Neural cell (in vitro differentiated cells): Measurements from ENCODE around the gene SIGLEC1. TPM values are rescaled to one million over a fixed set of nuclear protein-coding genes. Genes with fewer than 3 reads are reported as not detected.

Source experiments
- H2AFZ ChIP-seq: fragments of 200-600, 300-800 bp; sonication (generic), shearing (Covaris generic); 2 replicates; pipeline ENCODE4 v1.6.0; 2014; ENCODE audit warnings: low read depth, mild to moderate bottlenecking, antibody characterized with exemption, low read length, moderate library complexity
- H3F3A ChIP-seq: fragments of 200-600 bp; shearing (Covaris generic); 2 replicates; pipeline ENCODE4 v1.6.1; 2016; ENCODE audit warnings: mild to moderate bottlenecking, moderate library complexity, mixed read lengths, antibody characterized with exemption, low read length; ENCODE audit not compliant: insufficient read depth, poor library complexity, severe bottlenecking
- H3K27ac ChIP-seq: fragments of 200-600, 300-800 bp; sonication (generic), shearing (Covaris generic); 2 replicates; pipeline ENCODE4 v1.5.1; 2014; ENCODE audit warnings: mild to moderate bottlenecking, low read length, moderate library complexity
- H3K27me3 ChIP-seq: fragments of 300-800, 200-600 bp; sonication (generic), shearing (Covaris generic); 2 replicates; pipeline ENCODE4 v1.6.0; 2014; ENCODE audit warnings: mild to moderate bottlenecking, low read depth, low read length, moderate library complexity; ENCODE audit not compliant: insufficient read depth
- H3K36me3 ChIP-seq: fragments of 300-800, 200-600 bp; sonication (generic), shearing (Covaris generic); 2 replicates; pipeline ENCODE4 v1.5.1; 2014; ENCODE audit warnings: mild to moderate bottlenecking, antibody characterized with exemption, low read length, moderate library complexity; ENCODE audit not compliant: insufficient read depth
- H3K4me2 ChIP-seq: fragments of 300-800, 200-600 bp; sonication (generic), shearing (Covaris generic); 2 replicates; pipeline ENCODE4 v1.6.0; 2014; ENCODE audit warnings: mild to moderate bottlenecking, low read length
- H3K4me3 ChIP-seq: fragments of 300-800, 200-600 bp; sonication (generic), shearing (Covaris generic); 2 replicates; pipeline ENCODE4 v1.5.1; 2014; ENCODE audit warnings: mild to moderate bottlenecking, low read length, moderate library complexity
- H3K79me2 ChIP-seq: fragments of 200-600 bp; shearing (Covaris generic); replicated peaks from 2 replicates; pipeline ENCODE4 v1.6.0; 2014; ENCODE audit warnings: mild to moderate bottlenecking, low read length, moderate library complexity; ENCODE audit not compliant: insufficient read depth
- H3K9ac ChIP-seq: fragments of 300-800, 200-600 bp; sonication (generic), shearing (Covaris generic); 2 replicates; pipeline ENCODE4 v1.6.1; 2016; ENCODE audit warnings: mild to moderate bottlenecking, low read length, mixed read lengths
- H3K9me2 ChIP-seq: fragments of 200-600 bp; shearing (Covaris generic); 2 replicates; pipeline ENCODE4 v1.6.1; 2016; ENCODE audit warnings: mild to moderate bottlenecking, low read length, mixed read lengths; ENCODE audit not compliant: insufficient read depth
- H3K9me3 ChIP-seq: fragments of 200-600, 300-800 bp; sonication (generic), shearing (Covaris generic); 2 replicates; pipeline ENCODE4 v1.6.1; 2016; ENCODE audit warnings: mild to moderate bottlenecking, mixed run types, low read length, moderate library complexity, mixed read lengths
- H4K20me1 ChIP-seq: fragments of 200-600 bp; shearing (Covaris generic); 2 replicates; pipeline ENCODE4 v1.6.1; 2016; ENCODE audit warnings: mild to moderate bottlenecking, mixed run types; ENCODE audit not compliant: insufficient read depth
- CTCF ChIP-seq: fragments of 450-650 bp; IDR thresholded peaks from 2 replicates; pipeline ENCODE4 v1.5.1; 2014; ENCODE audit warnings: antibody characterized with exemption, mild to moderate bottlenecking, moderate library complexity; ENCODE audit not compliant: poor library complexity, severe bottlenecking
- EP300 ChIP-seq: fragments of 450-650 bp; conservative IDR thresholded peaks from 2 replicates; pipeline ENCODE4 v1.6.1; 2014; ENCODE audit warnings: antibody characterized with exemption, mild to moderate bottlenecking, moderate library complexity; ENCODE audit not compliant: poor library complexity, severe bottlenecking
- EZH2 ChIP-seq: fragments of 200-600, 300-800 bp; shearing (Covaris generic), sonication (generic); IDR thresholded peaks from 2 replicates; pipeline ENCODE4 v1.6.1; 2014; ENCODE audit warnings: antibody characterized with exemption, low read length, borderline replicate concordance, mild to moderate bottlenecking; ENCODE audit not compliant: insufficient read depth, poor library complexity, severe bottlenecking
- MXI1 ChIP-seq: fragments of 450-650 bp; conservative IDR thresholded peaks from 2 replicates; pipeline ENCODE4 v1.6.1; 2014; ENCODE audit warnings: antibody characterized with exemption, mild to moderate bottlenecking; ENCODE audit not compliant: poor library complexity, severe bottlenecking
- POLR2AphosphoS5 ChIP-seq: IDR thresholded peaks from 2 replicates; pipeline ENCODE4 v1.6.1; 2012
- RAD21 ChIP-seq: fragments of 450-650 bp; conservative IDR thresholded peaks from 2 replicates; pipeline ENCODE4 v1.6.1; 2014; ENCODE audit warnings: antibody characterized with exemption, mild to moderate bottlenecking, moderate library complexity
- REST ChIP-seq: IDR thresholded peaks from 2 replicates; pipeline ENCODE4 v1.6.1; 2012; ENCODE audit warnings: borderline replicate concordance
- SMC3 ChIP-seq: fragments of 450-650 bp; conservative IDR thresholded peaks from 2 replicates; pipeline ENCODE4 v1.6.1; 2014; ENCODE audit warnings: antibody characterized with exemption, mild to moderate bottlenecking, moderate library complexity; ENCODE audit not compliant: poor library complexity
- TAF1 ChIP-seq: IDR thresholded peaks from 2 replicates; pipeline ENCODE4 v1.6.1; 2012; ENCODE audit warnings: low read depth
- polyA plus RNA-seq: library from polyadenylated mRNA; depleted of rRNA; stranded (reverse); fragments of >200 nt; gene quantifications from 2 replicates; pipeline ENCODE4 v1.2.3, GENCODE V29; 2014

Gene SIGLEC1
- polyA plus RNA-seq, 1 donor from 2014 or later, result 0.12 TPM

- H3F3A ChIP-seq, result no peaks in the 10 kb centered on the region
- TF ChIP-seq POLR2AphosphoS5 (no peak), REST (no peak), TAF1 (no peak), CTCF (no peak), EP300 (no peak), SMC3 (no peak), RAD21 (no peak), MXI1 (no peak)
- H4K20me1 ChIP-seq, result no peaks in the 10 kb centered on the region
- no peaks in the 10 kb centered on the region for H3K9me2 ChIP-seq
- no peak overlapping the region for H2AFZ ChIP-seq
- H3K27me3 ChIP-seq, result peaks cover 4% of the 10 kb centered on the region
- no peaks in the 10 kb centered on the region for H3K36me3 ChIP-seq
- no peaks in the 10 kb centered on the region for H3K9me3 ChIP-seq
- H3K79me2 ChIP-seq, result no peaks in the 10 kb centered on the region
- H3K27ac ChIP-seq, result no peak overlapping the region
- no peak overlapping the region for H3K4me3 ChIP-seq
- H3K4me2 ChIP-seq, result no peak overlapping the region
- H3K9ac ChIP-seq, result no peak overlapping the region
Measured at GRCh38 chr20:3735768-3736167, 23.4 kb upstream of the SIGLEC1 start.

GRCh38 chr20:3734111-3734843 is 21.9 kb upstream of the SIGLEC1 start:
- Histone ChIP-seq H2AFZ (no peak overlapping the region), H3K9ac (no peak overlapping the region), H3K9me3 (no peaks in the 10 kb centered on the region), H3K79me2 (no peaks in the 10 kb centered on the region), H3K9me2 (no peaks in the 10 kb centered on the region), H3K27ac (no peak overlapping the region), H3K4me3 (no peak overlapping the region), H3K27me3 (peaks cover 4% of the 10 kb centered on the region), H4K20me1 (no peaks in the 10 kb centered on the region), H3F3A (no peaks in the 10 kb centered on the region), H3K4me2 (no peak overlapping the region), H3K36me3 (no peaks in the 10 kb centered on the region)
- TF ChIP-seq EZH2, result no peak
- no peak for TF ChIP-seq MXI1
- no peak for TF ChIP-seq POLR2AphosphoS5
- TF ChIP-seq CTCF, result no peak
- no peak for TF ChIP-seq SMC3
- no peak for TF ChIP-seq REST
- no peak for TF ChIP-seq EP300
- no peak for TF ChIP-seq RAD21
- no peak for TF ChIP-seq TAF1
